ENCODE results near the gene GAST. TPM values are rescaled to one million over a fixed set of nuclear protein-coding genes. Genes with fewer than 3 reads are reported as not detected.

The GAST gene
- total and polyA plus RNA-seq, 9 of the 15 experiments (the other 6 are each of a cell fraction or from before 2014, with no cell fraction given), result not detected

GRCh38 chr17:41697122-41697962 lies 14.8 kb upstream of the GAST start (continued):
- TF ChIP-seq USF1 (CRISPR knock-in tag; IDR thresholded peaks at IDR 0.05), result peak; percentile 82
- TF ChIP-seq RAD51 (IDR thresholded peaks at IDR 0.05; ENCODE audit: borderline replicate concordance, low read depth), result peak; percentile 92
- TF ChIP-seq MNT (conservative IDR thresholded peaks at IDR 0.05), result peak in 1 of 2 experiments; percentile 31; a peak in 1 of 4 replicates
- 0 out of 2 replicates have a peak, but pooled peaks have one; percentile 27 for TF ChIP-seq PKNOX1 (IDR thresholded peaks at IDR 0.05)
- no peak for TF ChIP-seq TFAP4 (CRISPR knock-in tag; IDR thresholded peaks at IDR 0.05; ENCODE audit: borderline replicate concordance)
- TF ChIP-seq GABPA (tag; conservative IDR thresholded peaks at IDR 0.05; ENCODE audit: low read depth), result 0 out of 2 replicates have a peak, but pooled peaks have one; percentile 10
- no peak for TF ChIP-seq ARID3A (IDR thresholded peaks at IDR 0.05; ENCODE audit: borderline replicate concordance, low read depth, low read length)
- TF ChIP-seq ZNF121 (CRISPR knock-in tag; conservative IDR thresholded peaks at IDR 0.05), result peak; percentile 74
- 0 out of 2 replicates have a peak, but pooled peaks have one; percentile 44 for TF ChIP-seq CTBP1 (IDR thresholded peaks at IDR 0.05; ENCODE audit: borderline replicate concordance)
- TF ChIP-seq SMARCE1 (IDR thresholded peaks at IDR 0.05), result 0 out of 2 replicates have a peak, but pooled peaks have one; percentile 21
- no peak for TF ChIP-seq RNF2 (IDR thresholded peaks at IDR 0.05)
- TF ChIP-seq KDM1A (IDR thresholded peaks at IDR 0.05), result peak in 1 of 2 experiments; percentile 24; a peak in 1 of 4 replicates
- no peak for TF ChIP-seq ZNF655 (CRISPR knock-in tag; IDR thresholded peaks at IDR 0.05)
- TF ChIP-seq USF2 (CRISPR knock-in tag; IDR thresholded peaks at IDR 0.05), result peak; percentile 87
- peak; percentile 88 for TF ChIP-seq CEBPB (tag; IDR thresholded peaks at IDR 0.05)
- TF ChIP-seq CEBPG (CRISPR knock-in tag; IDR thresholded peaks at IDR 0.05), result no peak
- TF ChIP-seq CEBPG (tag; conservative IDR thresholded peaks at IDR 0.05 in 1 of 2, IDR thresholded peaks at IDR 0.05 in 1 of 2), result peak; percentile 55 to 81
- peak; percentile 54 to 78; a peak in 3 of 4 replicates for TF ChIP-seq FOXK2 (conservative IDR thresholded peaks at IDR 0.05 in 1 of 2, IDR thresholded peaks at IDR 0.05 in 1 of 2; ENCODE audit: low read depth in 2 of 2)
